Keratinocyte (primary cell): ENCODE data around the gene INPP5K. TPM values are rescaled to one million over a fixed set of nuclear protein-coding genes. Genes with fewer than 3 reads are reported as not detected.

ENCODE experiments used
- DNase-seq: peaks from one replicate; pipeline ENCODE4 v3.0.0-alpha.2; 2011; ENCODE audit warnings: low read depth, missing footprints, low spot score
- FAIRE-seq: peaks from 2 replicates; lab custom pipeline; 2011; peaks lifted over from hg19 to GRCh38; lab: Jason Lieb, UNC
- H2AFZ ChIP-seq: 2 replicates; pipeline ENCODE4 v1.6.0; 2012; ENCODE audit warnings: low read length, control low read depth, inconsistent platforms; ENCODE audit not compliant: control insufficient read depth
- H3K27ac ChIP-seq: 2 replicates; pipeline ENCODE4 v1.5.1; 2011; ENCODE audit warnings: low read length; ENCODE audit not compliant: control insufficient read depth, insufficient read depth
- H3K27me3 ChIP-seq: 3 replicates; pipeline ENCODE4 v1.6.0; 2011; ENCODE audit warnings: low read length; ENCODE audit not compliant: control insufficient read depth, insufficient read depth; ENCODE audit errors: extremely low read depth
- H3K36me3 ChIP-seq, 2 experiments: 2 replicates in 1 of 2; 3 replicates in 1 of 2; pipeline ENCODE4 v1.5.1; 2011; ENCODE audit warnings: low read length in 2 of 2, mild to moderate bottlenecking in 1 of 2; ENCODE audit not compliant: control insufficient read depth in 2 of 2, insufficient read depth in 2 of 2; ENCODE audit errors: extremely low read depth in 1 of 2
- H3K4me1 ChIP-seq: 3 replicates; pipeline ENCODE4 v1.5.1; 2011; ENCODE audit warnings: low read length; ENCODE audit not compliant: control insufficient read depth, insufficient read depth; ENCODE audit errors: extremely low read depth
- H3K4me2 ChIP-seq: 3 replicates; pipeline ENCODE4 v1.6.0; 2011; ENCODE audit warnings: low read depth, low read length; ENCODE audit not compliant: control insufficient read depth, insufficient read depth; ENCODE audit errors: extremely low read depth
- H3K4me3 ChIP-seq, 3 experiments: fragments of 200-600 bp in 1 of 3; sonication (generic) in 1 of 3; 2 replicates in 2 of 3; 3 replicates in 1 of 3; pipeline ENCODE4 v1.5.1; 2011 to 2016; ENCODE audit warnings: low read length in 3 of 3, mild to moderate bottlenecking in 3 of 3, control low read depth in 2 of 3, inconsistent platforms in 1 of 3, low read depth in 1 of 3, mixed read lengths in 1 of 3, mixed run types in 1 of 3, moderate library complexity in 1 of 3; ENCODE audit not compliant: control insufficient read depth in 2 of 3, insufficient read depth in 2 of 3; ENCODE audit errors: extremely low read depth in 1 of 3
- H3K79me2 ChIP-seq: 2 replicates; pipeline ENCODE4 v1.6.0; 2012; ENCODE audit warnings: low read length; ENCODE audit not compliant: control insufficient read depth, insufficient read depth
- H3K9ac ChIP-seq: 3 replicates; pipeline ENCODE4 v1.6.0; 2011; ENCODE audit warnings: low read length; ENCODE audit not compliant: control insufficient read depth, insufficient read depth; ENCODE audit errors: extremely low read depth
- H3K9me1 ChIP-seq: 3 replicates; pipeline ENCODE4 v1.6.0; 2011; ENCODE audit warnings: low read length; ENCODE audit not compliant: control insufficient read depth, insufficient read depth; ENCODE audit errors: extremely low read depth
- H3K9me3 ChIP-seq: 2 replicates; pipeline ENCODE4 v1.5.1; 2012; ENCODE audit warnings: low read depth, low read length; ENCODE audit not compliant: control insufficient read depth
- H4K20me1 ChIP-seq: 3 replicates; pipeline ENCODE4 v1.6.0; 2011; ENCODE audit warnings: low read length; ENCODE audit not compliant: control insufficient read depth, insufficient read depth; ENCODE audit errors: extremely low read depth
- EZH2 ChIP-seq: IDR thresholded peaks from one replicate; pipeline ENCODE4 v1.6.1; 2012; ENCODE audit warnings: inconsistent platforms, mild to moderate bottlenecking, low read length, moderate library complexity
- dilution Hi-C: fragments of 300-500 bp; cut with MboI; formaldehyde crosslinking; loops from one replicate; pipeline ENCODE4 v1.7.0; 2020; ENCODE audit warnings: low sequenced_read_pairs; ENCODE audit not compliant: extremely low pct_ligation_motif_present
- polyA plus RNA-seq, 5 experiments: library from polyadenylated mRNA; depleted of rRNA in 3 of 5; stranded (reverse) in 3 of 5; stranded (forward) in 1 of 5; unstranded in 1 of 5; fragments of >200 nt; gene quantifications; 1 replicate in 1 of 5; 2 replicates in 3 of 5; 3 replicates in 1 of 5; pipeline versions ENCODE4 v1.2.1 to v1.2.3, GENCODE V29; 2011 to 2012; ENCODE audit warnings: missing spikeins in 2 of 5, low read depth in 1 of 5, low replicate concordance in 1 of 5
- TF ChIP-seq, protein P1 (sequence below), 3 experiments: IDR thresholded peaks in 1 of 3; conservative IDR thresholded peaks in 1 of 3; optimal IDR thresholded peaks in 1 of 3; 2 replicates in 2 of 3; 3 replicates in 1 of 3; pipeline versions ENCODE3 to v1.5.1; 2011; ENCODE audit warnings: low read length in 3 of 3, mild to moderate bottlenecking in 3 of 3, moderate library complexity in 2 of 3, control low read depth in 1 of 3, inconsistent platforms in 1 of 3; ENCODE audit not compliant: insufficient read depth in 2 of 3; ENCODE audit errors: extremely low read depth in 1 of 3

INPP5K gene
- polyA plus RNA-seq, 1 donor (not counting 4 experiments of a cell fraction or from before 2014, with no cell fraction given) = 23.0 TPM

DNA sequence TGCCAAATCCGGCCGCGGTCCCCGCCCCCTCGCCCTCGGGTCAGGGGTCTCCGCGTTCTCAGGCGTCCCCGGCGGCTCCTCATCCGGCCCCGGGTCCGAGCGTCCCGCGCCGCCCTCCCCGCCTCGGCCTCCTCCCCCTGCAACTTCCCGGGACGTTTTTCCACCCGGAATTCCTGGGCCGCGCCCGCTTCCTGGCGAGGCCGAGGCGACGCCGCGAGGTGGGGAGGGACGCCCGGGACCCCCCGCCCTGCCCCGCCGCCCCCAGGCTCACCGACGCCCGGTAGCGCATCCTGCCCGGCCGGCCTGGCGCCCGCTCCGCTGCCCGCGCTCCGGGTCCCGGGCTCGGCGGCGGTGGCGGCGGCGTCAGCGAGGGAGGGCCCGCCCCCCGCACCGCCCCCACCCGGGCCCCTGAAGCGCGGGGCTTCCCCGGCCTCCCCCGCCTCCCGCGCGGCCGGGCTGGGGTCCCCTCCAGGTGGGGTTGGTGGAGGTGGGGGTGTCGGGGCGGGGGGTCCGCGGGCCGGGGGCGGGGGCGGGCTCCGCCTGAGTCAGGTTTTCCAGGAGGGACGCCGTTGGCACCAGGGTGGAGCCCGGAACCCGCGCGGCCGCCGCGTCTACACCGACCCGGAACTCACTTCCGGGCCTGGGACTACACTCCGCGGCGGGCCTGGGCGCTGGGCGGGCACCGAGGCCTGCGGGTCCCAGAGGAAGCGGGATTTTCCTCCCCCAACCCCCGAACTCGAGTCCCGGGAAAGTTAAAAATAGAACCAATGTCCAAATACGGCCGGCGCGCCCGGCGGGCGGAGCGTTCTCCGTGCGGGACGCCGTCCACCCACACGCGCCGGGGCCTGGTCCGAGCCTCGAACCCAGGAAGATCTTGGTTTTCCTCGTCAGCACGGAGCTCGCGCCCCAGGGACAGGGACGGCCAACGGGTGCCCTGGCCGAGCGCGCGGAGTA, 30.7 kb downstream of the INPP5K start:
- TF ChIP-seq, protein P1, sequence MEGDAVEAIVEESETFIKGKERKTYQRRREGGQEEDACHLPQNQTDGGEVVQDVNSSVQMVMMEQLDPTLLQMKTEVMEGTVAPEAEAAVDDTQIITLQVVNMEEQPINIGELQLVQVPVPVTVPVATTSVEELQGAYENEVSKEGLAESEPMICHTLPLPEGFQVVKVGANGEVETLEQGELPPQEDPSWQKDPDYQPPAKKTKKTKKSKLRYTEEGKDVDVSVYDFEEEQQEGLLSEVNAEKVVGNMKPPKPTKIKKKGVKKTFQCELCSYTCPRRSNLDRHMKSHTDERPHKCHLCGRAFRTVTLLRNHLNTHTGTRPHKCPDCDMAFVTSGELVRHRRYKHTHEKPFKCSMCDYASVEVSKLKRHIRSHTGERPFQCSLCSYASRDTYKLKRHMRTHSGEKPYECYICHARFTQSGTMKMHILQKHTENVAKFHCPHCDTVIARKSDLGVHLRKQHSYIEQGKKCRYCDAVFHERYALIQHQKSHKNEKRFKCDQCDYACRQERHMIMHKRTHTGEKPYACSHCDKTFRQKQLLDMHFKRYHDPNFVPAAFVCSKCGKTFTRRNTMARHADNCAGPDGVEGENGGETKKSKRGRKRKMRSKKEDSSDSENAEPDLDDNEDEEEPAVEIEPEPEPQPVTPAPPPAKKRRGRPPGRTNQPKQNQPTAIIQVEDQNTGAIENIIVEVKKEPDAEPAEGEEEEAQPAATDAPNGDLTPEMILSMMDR (optimal IDR thresholded peaks at IDR 0.05 in 1 of 3, IDR thresholded peaks at IDR 0.05 in 1 of 3, conservative IDR thresholded peaks at IDR 0.05 in 1 of 3; ENCODE audit: extremely low read depth in 1 of 3, insufficient read depth in 2 of 3, low read length in 3 of 3) = no peak
- no peak for TF ChIP-seq EZH2
- DNase-seq = no peak
- H3K9me3 ChIP-seq = no peaks in the 10 kb centered on the region
- peaks cover 29% of the 10 kb centered on the region for H3K79me2 ChIP-seq
- peak overlapping the region; percentile 26 for H2AFZ ChIP-seq
- H3K27me3 ChIP-seq = no peaks in the 10 kb centered on the region
- H3K9ac ChIP-seq = peak overlapping the region; percentile 74
- H3K27ac ChIP-seq = peak overlapping the region; percentile 67
- peaks cover 12 to 14% of the 10 kb centered on the region in 2 experiments for H3K36me3 ChIP-seq
- peak overlapping the region; percentile 57 to 74 (median 72) for H3K4me3 ChIP-seq
- dilution Hi-C loops = no loop called here
- peak overlapping the region; percentile 79 for H3K4me2 ChIP-seq
- H4K20me1 ChIP-seq = no peaks in the 10 kb centered on the region
- peaks cover 18% of the 10 kb centered on the region for H3K4me1 ChIP-seq
- no peak for FAIRE-seq
- no peaks in the 10 kb centered on the region for H3K9me1 ChIP-seq

DNA sequence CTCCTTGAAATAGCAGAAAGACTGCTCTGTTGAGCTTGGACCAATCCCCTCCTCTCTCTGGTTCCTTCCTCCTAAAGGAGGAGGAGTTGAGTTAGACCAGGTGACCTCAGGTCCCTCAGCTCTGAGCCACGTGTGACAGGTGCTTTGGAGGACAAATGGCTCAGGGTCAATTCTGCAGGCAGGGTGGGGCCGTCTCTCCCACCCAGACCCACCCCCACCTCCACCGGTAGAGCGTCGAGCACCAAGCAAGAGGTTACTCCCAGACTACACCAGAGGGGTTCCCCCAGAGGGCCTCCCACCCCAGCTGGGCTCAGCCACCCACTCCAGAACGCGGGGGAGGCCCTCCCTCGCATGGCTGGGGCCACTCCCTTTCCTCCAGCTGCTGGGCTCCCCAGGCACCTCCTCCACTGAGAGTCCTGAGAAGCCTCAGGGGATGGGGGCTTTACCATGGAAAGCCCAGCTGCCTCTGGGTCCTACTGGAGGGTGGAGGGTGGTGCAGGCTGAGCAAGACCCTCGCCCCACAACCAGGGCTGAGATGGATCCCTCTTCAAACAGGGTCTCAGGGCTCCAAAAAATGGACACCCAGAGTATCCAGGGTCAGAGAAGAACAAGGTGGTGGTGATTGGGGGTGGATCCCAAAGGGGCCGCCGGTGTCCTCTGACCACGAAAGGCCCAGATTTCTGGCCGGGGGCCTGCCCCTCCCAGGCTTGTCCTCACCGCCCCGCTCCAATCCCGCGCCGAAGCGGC, 31.6 kb downstream of the INPP5K start:
- peak overlapping the region; percentile 57 to 74 (median 72) for H3K4me3 ChIP-seq
- TF ChIP-seq, protein P1 (optimal IDR thresholded peaks at IDR 0.05 in 1 of 3, IDR thresholded peaks at IDR 0.05 in 1 of 3, conservative IDR thresholded peaks at IDR 0.05 in 1 of 3; ENCODE audit: extremely low read depth in 1 of 3, insufficient read depth in 2 of 3, low read length in 3 of 3) = no peak
- no peak for TF ChIP-seq EZH2
- no peak overlapping the region for H2AFZ ChIP-seq
- FAIRE-seq (peak; percentile 26), DNase-seq (no peak)
- peaks cover 15 to 18% of the 10 kb centered on the region in 2 experiments for H3K36me3 ChIP-seq
- H4K20me1 ChIP-seq = no peaks in the 10 kb centered on the region
- no peaks in the 10 kb centered on the region for H3K9me3 ChIP-seq
- H3K27ac ChIP-seq = peak overlapping the region; percentile 67
- peaks cover 24% of the 10 kb centered on the region for H3K79me2 ChIP-seq
- peak overlapping the region; percentile 79 for H3K4me2 ChIP-seq
- H3K27me3 ChIP-seq = no peaks in the 10 kb centered on the region
- H3K4me1 ChIP-seq = peaks cover 16% of the 10 kb centered on the region
- H3K9ac ChIP-seq = peak overlapping the region; percentile 74
- dilution Hi-C loops = no loop called here
- no peaks in the 10 kb centered on the region for H3K9me1 ChIP-seq
